Body of pancreas (tissue), 4 donors: Measurements from ENCODE around the gene NUP62.

Experiments used
- CTCF ChIP-seq, 7 experiments: fragments of 450-650 bp in 4 of 7; fragments of 200-600 bp in 3 of 7; sonication (generic) in 3 of 7; IDR thresholded peaks; one replicate each; pipeline ENCODE4 v1.5.1; 2016 to 2019; ENCODE audit warnings: antibody characterized with exemption in 7 of 7
- POLR2A ChIP-seq, 3 donors: fragments of 450-650 bp; IDR thresholded peaks; one replicate each; pipeline ENCODE4 v1.6.1; 2016; ENCODE audit warnings: antibody characterized with exemption in 3 of 3, mild to moderate bottlenecking in 2 of 3

DNA sequence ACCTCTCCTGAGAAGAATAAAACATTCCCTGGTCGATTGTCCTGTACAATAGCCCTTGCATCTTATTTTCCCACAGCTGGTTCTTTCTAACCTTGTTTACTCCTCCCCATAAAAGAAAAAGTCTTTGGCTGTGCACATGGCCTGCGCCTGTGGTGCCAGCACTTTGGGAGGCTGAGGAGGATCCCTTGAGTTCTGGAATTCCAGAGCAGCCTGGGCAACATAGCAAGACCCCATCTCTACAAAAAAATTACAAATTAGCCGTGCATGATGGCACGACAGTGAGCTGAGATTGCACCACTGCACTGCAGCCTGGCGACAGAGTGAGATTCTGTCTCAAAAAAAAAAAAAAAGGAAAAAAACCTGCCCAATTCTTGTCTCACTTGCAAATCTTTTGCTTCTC, 7.2 kb upstream of the NUP62 start:
- no peak for TF ChIP-seq CTCF (IDR thresholded peaks at IDR 0.05)
- no peak for TF ChIP-seq POLR2A (IDR thresholded peaks at IDR 0.05)
